Astrocyte (in vitro differentiated cells and primary cell): ENCODE results near the gene CBARP. TPM values are rescaled to one million over a fixed set of nuclear protein-coding genes. Genes with fewer than 3 reads are reported as not detected.

Source experiments
- DNase-seq: peaks from one replicate; pipeline ENCODE4 v3.0.0-alpha.2; 2010; ENCODE audit warnings: low read depth
- FAIRE-seq: peaks from 2 replicates; lab custom pipeline; 2011; peaks lifted over from hg19 to GRCh38; lab: Jason Lieb, UNC
- H2AFZ ChIP-seq: 2 replicates; pipeline ENCODE4 v1.6.0; 2012; ENCODE audit warnings: low read depth, low read length, inconsistent platforms
- H3K27ac ChIP-seq: 2 replicates; pipeline ENCODE4 v1.5.1; 2011; ENCODE audit warnings: low read depth, low read length, inconsistent platforms
- H3K27me3 ChIP-seq: 2 replicates; pipeline ENCODE4 v1.6.0; 2011; ENCODE audit warnings: low read length, inconsistent platforms; ENCODE audit not compliant: insufficient read depth
- H3K36me3 ChIP-seq: 2 replicates; pipeline ENCODE4 v1.5.1; 2011; ENCODE audit warnings: low read length, inconsistent platforms; ENCODE audit not compliant: insufficient read depth
- H3K4me1 ChIP-seq: 2 replicates; pipeline ENCODE4 v1.5.1; 2011; ENCODE audit warnings: low read length, inconsistent platforms; ENCODE audit not compliant: insufficient read depth
- H3K4me2 ChIP-seq: 2 replicates; pipeline ENCODE4 v1.6.0; 2012; ENCODE audit warnings: low read length, inconsistent platforms
- H3K4me3 ChIP-seq: 2 replicates; pipeline ENCODE4 v1.5.1; 2011; ENCODE audit warnings: low read depth, mild to moderate bottlenecking, low read length, inconsistent platforms; ENCODE audit not compliant: insufficient read depth
- H3K79me2 ChIP-seq: 2 replicates; pipeline ENCODE4 v1.6.0; 2012; ENCODE audit warnings: mild to moderate bottlenecking, low read length, inconsistent platforms; ENCODE audit not compliant: insufficient read depth
- H3K9ac ChIP-seq: 2 replicates; pipeline ENCODE4 v1.6.0; 2012; ENCODE audit warnings: mild to moderate bottlenecking, low read length, inconsistent platforms
- H3K9me3 ChIP-seq: 2 replicates; pipeline ENCODE4 v1.5.1; 2012; ENCODE audit warnings: low read depth, mild to moderate bottlenecking, low read length, inconsistent platforms; ENCODE audit not compliant: insufficient read depth
- H4K20me1 ChIP-seq: 2 replicates; pipeline ENCODE4 v1.6.0; 2012; ENCODE audit warnings: low read length, inconsistent platforms; ENCODE audit not compliant: insufficient read depth
- H3K27ac Mint-ChIP-seq: one replicate; pipeline ENCODE4 v1.8.0; 2021; ENCODE audit warnings: mild to moderate bottlenecking, mixed read lengths; ENCODE audit not compliant: unreplicated experiment
- H3K27me3 Mint-ChIP-seq: one replicate; pipeline ENCODE4 v1.8.0; 2021; ENCODE audit warnings: low read depth, mixed read lengths; ENCODE audit not compliant: unreplicated experiment
- H3K36me3 Mint-ChIP-seq: one replicate; pipeline ENCODE4 v1.8.0; 2021; ENCODE audit warnings: low read depth, mixed read lengths; ENCODE audit not compliant: unreplicated experiment
- H3K4me1 Mint-ChIP-seq: one replicate; pipeline ENCODE4 v1.8.0; 2021; ENCODE audit warnings: low read depth, mixed read lengths; ENCODE audit not compliant: unreplicated experiment
- H3K4me3 Mint-ChIP-seq: one replicate; pipeline ENCODE4 v1.8.0; 2021; ENCODE audit warnings: mild to moderate bottlenecking, moderate library complexity, mixed read lengths; ENCODE audit not compliant: unreplicated experiment
- H3K9me3 Mint-ChIP-seq: one replicate; pipeline ENCODE4 v1.8.0; 2021; ENCODE audit warnings: mild to moderate bottlenecking, mixed read lengths; ENCODE audit not compliant: unreplicated experiment
- EZH2 ChIP-seq: IDR thresholded peaks from 2 replicates; pipeline ENCODE4 v1.6.1; 2012; ENCODE audit warnings: mild to moderate bottlenecking, low read length, inconsistent platforms; ENCODE audit not compliant: insufficient read depth
- total RNA-seq: library from RNA; stranded (reverse); gene quantifications from 2 replicates; pipeline ENCODE4 v1.2.1, GENCODE V29; 2021
- TF ChIP-seq, protein P1 (sequence below): IDR thresholded peaks from 2 replicates; pipeline ENCODE4 v1.5.1; 2011; ENCODE audit warnings: low read depth, mild to moderate bottlenecking, inconsistent platforms, low read length, moderate library complexity; ENCODE audit not compliant: insufficient read depth

Gene CBARP
- total RNA-seq, 1 donor from 2014 or later = 19.8 TPM

DNA sequence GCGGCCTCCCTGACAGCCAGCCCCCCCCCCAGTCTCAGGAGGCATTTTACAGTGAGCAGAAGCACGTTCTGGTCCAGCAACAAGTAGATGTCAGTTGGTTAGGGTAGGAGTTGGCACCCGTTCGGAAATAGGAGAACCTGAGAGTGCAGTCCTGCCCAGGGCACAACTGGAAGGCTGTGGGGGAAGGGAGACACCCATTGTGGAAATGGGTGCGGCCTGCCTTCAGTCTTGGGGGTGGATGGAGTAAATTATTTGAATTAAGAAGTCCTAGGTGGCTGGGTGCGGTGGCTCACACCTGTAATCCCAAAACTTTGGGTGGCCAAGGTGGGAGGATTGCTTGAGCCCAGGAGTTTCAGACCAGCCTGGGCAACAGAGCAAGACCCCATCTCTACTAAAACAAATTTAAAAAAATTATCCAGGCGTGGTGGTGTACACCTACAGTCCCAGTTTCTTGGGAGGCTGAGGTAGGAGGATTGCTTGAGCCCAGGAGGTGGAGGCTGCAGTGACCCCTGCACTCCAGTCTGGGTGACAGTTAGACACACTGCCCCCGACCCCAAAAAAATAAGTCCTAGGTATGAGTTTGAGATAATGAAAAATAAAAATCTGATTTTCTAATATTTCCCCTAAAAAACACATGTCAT is 32.5 kb upstream of the CBARP start:
- peak overlapping the region; percentile 91 for H3K27ac ChIP-seq
- FAIRE-seq (no peak), DNase-seq (no peak)
- H3K4me2 ChIP-seq = peak overlapping the region; percentile 97
- Mint-ChIP-seq H3K4me3 (peak overlapping the region; percentile 91), H3K27ac (peak overlapping the region; percentile 90), H3K4me1 (peaks cover 31% of the 10 kb centered on the region), H3K36me3 (peaks cover 14% of the 10 kb centered on the region), H3K9me3 (no peaks in the 10 kb centered on the region), H3K27me3 (no peaks in the 10 kb centered on the region)
- H4K20me1 ChIP-seq = peaks cover 57% of the 10 kb centered on the region
- peak overlapping the region; percentile 90 for H3K9ac ChIP-seq
- peaks cover 20% of the 10 kb centered on the region for H3K36me3 ChIP-seq
- H3K27me3 ChIP-seq = no peaks in the 10 kb centered on the region
- H2AFZ ChIP-seq = no peak overlapping the region
- H3K4me3 ChIP-seq = peak overlapping the region; percentile 73
- peaks cover 54% of the 10 kb centered on the region for H3K79me2 ChIP-seq
- H3K9me3 ChIP-seq = no peaks in the 10 kb centered on the region
- peaks cover 77% of the 10 kb centered on the region for H3K4me1 ChIP-seq
- TF ChIP-seq EZH2 = no peak
- TF ChIP-seq, protein P1, sequence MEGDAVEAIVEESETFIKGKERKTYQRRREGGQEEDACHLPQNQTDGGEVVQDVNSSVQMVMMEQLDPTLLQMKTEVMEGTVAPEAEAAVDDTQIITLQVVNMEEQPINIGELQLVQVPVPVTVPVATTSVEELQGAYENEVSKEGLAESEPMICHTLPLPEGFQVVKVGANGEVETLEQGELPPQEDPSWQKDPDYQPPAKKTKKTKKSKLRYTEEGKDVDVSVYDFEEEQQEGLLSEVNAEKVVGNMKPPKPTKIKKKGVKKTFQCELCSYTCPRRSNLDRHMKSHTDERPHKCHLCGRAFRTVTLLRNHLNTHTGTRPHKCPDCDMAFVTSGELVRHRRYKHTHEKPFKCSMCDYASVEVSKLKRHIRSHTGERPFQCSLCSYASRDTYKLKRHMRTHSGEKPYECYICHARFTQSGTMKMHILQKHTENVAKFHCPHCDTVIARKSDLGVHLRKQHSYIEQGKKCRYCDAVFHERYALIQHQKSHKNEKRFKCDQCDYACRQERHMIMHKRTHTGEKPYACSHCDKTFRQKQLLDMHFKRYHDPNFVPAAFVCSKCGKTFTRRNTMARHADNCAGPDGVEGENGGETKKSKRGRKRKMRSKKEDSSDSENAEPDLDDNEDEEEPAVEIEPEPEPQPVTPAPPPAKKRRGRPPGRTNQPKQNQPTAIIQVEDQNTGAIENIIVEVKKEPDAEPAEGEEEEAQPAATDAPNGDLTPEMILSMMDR = no peak

DNA sequence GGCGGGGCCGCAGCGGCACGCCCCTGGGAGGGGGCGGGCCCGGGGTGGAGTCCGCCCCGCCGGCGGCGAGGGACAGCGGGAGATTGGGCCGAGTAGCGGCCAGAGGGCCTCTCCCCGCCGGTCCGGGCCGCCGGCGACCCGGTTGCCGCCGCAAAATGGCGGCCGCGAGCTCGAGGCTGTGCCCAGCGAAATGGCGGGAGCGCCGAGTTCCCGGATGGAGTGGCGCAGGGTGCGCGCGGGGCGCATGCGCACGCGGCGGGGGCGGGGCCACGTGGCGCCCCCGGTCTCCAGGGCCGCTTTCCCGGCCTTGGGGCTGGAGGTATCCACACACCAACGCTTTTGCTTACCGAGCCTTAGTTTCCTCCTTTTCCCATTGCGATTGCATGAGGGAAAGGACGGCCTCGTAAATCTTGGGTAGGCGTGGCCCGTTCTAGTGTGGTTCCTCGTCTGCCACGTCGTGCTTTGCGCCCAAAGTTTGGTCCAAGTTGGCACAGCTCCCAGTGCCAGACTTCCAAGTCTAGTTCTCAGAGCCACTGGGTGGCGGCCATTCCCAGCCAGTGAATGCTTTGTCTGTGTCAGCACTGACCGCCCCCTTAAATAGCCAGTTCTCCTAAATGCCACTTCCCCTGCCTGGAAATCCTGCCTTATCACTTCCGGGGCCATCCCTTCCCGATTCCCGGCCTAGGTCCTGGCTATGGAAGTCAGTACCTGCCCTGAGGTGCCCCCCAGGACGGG is 31.8 kb upstream of the CBARP start:
- H3K4me3 Mint-ChIP-seq = peak overlapping the region; percentile 91
- H3K4me3 ChIP-seq = peak overlapping the region; percentile 73

More for the DNA sequence above, 31.8 kb upstream of the CBARP start:
- Mint-ChIP-seq H3K36me3 (peaks cover 14% of the 10 kb centered on the region), H3K9me3 (no peaks in the 10 kb centered on the region), H3K4me1 (peaks cover 34% of the 10 kb centered on the region), H3K27ac (peak overlapping the region; percentile 90), H3K27me3 (no peaks in the 10 kb centered on the region)
- peak; percentile 82 for DNase-seq
- no peak for FAIRE-seq
- Histone ChIP-seq H3K9me3 (no peaks in the 10 kb centered on the region), H3K27me3 (no peaks in the 10 kb centered on the region), H3K9ac (peak overlapping the region; percentile 90), H3K36me3 (peaks cover 20% of the 10 kb centered on the region), H4K20me1 (peaks cover 54% of the 10 kb centered on the region), H3K27ac (peak overlapping the region; percentile 91), H3K4me1 (peaks cover 79% of the 10 kb centered on the region), H3K79me2 (peaks cover 53% of the 10 kb centered on the region), H2AFZ (no peak overlapping the region), H3K4me2 (peak overlapping the region; percentile 97)
- TF ChIP-seq, protein P1 = no peak
- TF ChIP-seq EZH2 = no peak
